Liver (tissue), 3 donors: Measurements from ENCODE around the gene SLC25A43.

Experiments used
- EGR1 ChIP-seq, 2 donors: IDR thresholded peaks; 2 replicates each; pipeline ENCODE4 v1.6.1; 2016 to 2018; ENCODE audit warnings: antibody characterized with exemption in 2 of 2, low read depth in 2 of 2
- FOXA2 ChIP-seq: IDR thresholded peaks from 2 replicates; pipeline ENCODE4 v1.6.1; 2016; ENCODE audit warnings: antibody characterized with exemption
- GABPA ChIP-seq, 2 donors: IDR thresholded peaks in 1 of 2; conservative IDR thresholded peaks in 1 of 2; 2 replicates each; pipeline ENCODE4 v1.6.1; 2016; ENCODE audit warnings: antibody characterized with exemption in 2 of 2, mild to moderate bottlenecking in 1 of 2, moderate library complexity in 1 of 2
- MAX ChIP-seq: IDR thresholded peaks from 2 replicates; pipeline ENCODE4 v1.6.1; 2016; ENCODE audit warnings: antibody characterized with exemption
- REST ChIP-seq: IDR thresholded peaks from 2 replicates; pipeline ENCODE4 v1.6.1; 2016; ENCODE audit warnings: antibody characterized with exemption, mild to moderate bottlenecking
- ZBTB33 ChIP-seq: IDR thresholded peaks from 2 replicates; pipeline ENCODE4 v1.6.1; 2016; ENCODE audit warnings: antibody characterized with exemption
- TF ChIP-seq, protein P1 (sequence below): fragments of 150-350 bp; IDR thresholded peaks from 2 replicates; pipeline ENCODE4 v1.5.1; 2017; ENCODE audit warnings: improper control_type of control experiment, low read depth, low read length; ENCODE audit not compliant: missing input control
- donor health status: healthy.
- donor health status: healthy.

DNA sequence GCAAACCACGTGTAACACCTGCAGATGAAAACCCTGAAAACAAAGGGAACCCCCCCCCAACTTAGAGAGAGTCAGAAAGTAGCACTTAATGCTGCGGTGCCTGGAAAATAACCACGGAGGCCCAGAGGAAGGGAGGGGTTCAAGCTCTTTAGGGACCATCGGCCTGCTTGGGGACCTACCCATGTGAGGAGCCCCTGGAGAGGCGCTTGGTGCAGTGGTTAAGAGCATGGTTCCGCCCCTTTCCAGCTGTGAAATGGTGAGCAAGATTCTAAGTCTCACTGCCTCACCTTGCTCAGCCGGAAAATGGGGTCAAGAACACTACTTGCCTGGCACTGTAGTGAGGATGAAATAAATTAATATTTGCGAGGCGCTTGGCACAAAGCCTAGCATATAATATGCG, 82.9 kb downstream of the SLC25A43 start:
- TF ChIP-seq, protein P1, sequence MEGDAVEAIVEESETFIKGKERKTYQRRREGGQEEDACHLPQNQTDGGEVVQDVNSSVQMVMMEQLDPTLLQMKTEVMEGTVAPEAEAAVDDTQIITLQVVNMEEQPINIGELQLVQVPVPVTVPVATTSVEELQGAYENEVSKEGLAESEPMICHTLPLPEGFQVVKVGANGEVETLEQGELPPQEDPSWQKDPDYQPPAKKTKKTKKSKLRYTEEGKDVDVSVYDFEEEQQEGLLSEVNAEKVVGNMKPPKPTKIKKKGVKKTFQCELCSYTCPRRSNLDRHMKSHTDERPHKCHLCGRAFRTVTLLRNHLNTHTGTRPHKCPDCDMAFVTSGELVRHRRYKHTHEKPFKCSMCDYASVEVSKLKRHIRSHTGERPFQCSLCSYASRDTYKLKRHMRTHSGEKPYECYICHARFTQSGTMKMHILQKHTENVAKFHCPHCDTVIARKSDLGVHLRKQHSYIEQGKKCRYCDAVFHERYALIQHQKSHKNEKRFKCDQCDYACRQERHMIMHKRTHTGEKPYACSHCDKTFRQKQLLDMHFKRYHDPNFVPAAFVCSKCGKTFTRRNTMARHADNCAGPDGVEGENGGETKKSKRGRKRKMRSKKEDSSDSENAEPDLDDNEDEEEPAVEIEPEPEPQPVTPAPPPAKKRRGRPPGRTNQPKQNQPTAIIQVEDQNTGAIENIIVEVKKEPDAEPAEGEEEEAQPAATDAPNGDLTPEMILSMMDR: no peak
- TF ChIP-seq EGR1 (IDR thresholded peaks at IDR 0.05; ENCODE audit: low read depth in 2 of 2) (no peak), GABPA (IDR thresholded peaks at IDR 0.05 in 1 of 2, conservative IDR thresholded peaks at IDR 0.05 in 1 of 2) (no peak), FOXA2 (no peak), REST (no peak), MAX (no peak), ZBTB33 (no peak)
